Liver (tissue), 9 donors: ENCODE results near the gene NHLRC2. TPM values are rescaled to one million over a fixed set of nuclear protein-coding genes. Genes with fewer than 3 reads are reported as not detected.

Source experiments
- DNase-seq: peaks from one replicate; pipeline ENCODE4 v3.0.0-alpha.2; 2017; ENCODE audit warnings: low spot score
- H3K27ac ChIP-seq, 2 donors: one replicate each; pipeline ENCODE4 v1.7.0; 2013; ENCODE audit warnings: inconsistent platforms in 2 of 2, low read length in 2 of 2, control low read depth in 1 of 2, low read depth in 1 of 2, mild to moderate bottlenecking in 1 of 2
- H3K27me3 ChIP-seq, 4 donors: one replicate each; pipeline versions ENCODE4 v1.6.1 to v1.7.0; 2013; ENCODE audit warnings: low read length in 3 of 4, inconsistent platforms in 1 of 4, mild to moderate bottlenecking in 1 of 4, moderate library complexity in 1 of 4; ENCODE audit not compliant: control insufficient read depth in 4 of 4, insufficient read depth in 4 of 4
- H3K36me3 ChIP-seq, 4 donors: one replicate each; pipeline versions ENCODE4 v1.6.1 to v1.7.0; 2013; ENCODE audit warnings: low read length in 3 of 4, mild to moderate bottlenecking in 3 of 4, low read depth in 1 of 4, moderate library complexity in 1 of 4; ENCODE audit not compliant: control insufficient read depth in 4 of 4, insufficient read depth in 3 of 4
- H3K4me1 ChIP-seq, 4 donors: one replicate each; pipeline versions ENCODE4 v1.6.1 to v1.7.0; 2013; ENCODE audit warnings: low read length in 3 of 4, mild to moderate bottlenecking in 3 of 4, moderate library complexity in 1 of 4; ENCODE audit not compliant: control insufficient read depth in 4 of 4, insufficient read depth in 4 of 4
- H3K4me3 ChIP-seq, 3 donors: one replicate each; pipeline versions ENCODE4 v1.6.1 to v1.7.0; 2013; ENCODE audit warnings: low read length in 3 of 3, control low read depth in 1 of 3, low read depth in 1 of 3, mild to moderate bottlenecking in 1 of 3
- H3K9ac ChIP-seq, 2 donors: one replicate each; pipeline ENCODE4 v1.7.0; 2013; ENCODE audit warnings: low read length in 2 of 2, mild to moderate bottlenecking in 2 of 2, moderate library complexity in 2 of 2, control low read depth in 1 of 2, low read depth in 1 of 2
- H3K9me3 ChIP-seq, 4 donors: one replicate each; pipeline versions ENCODE4 v1.6.1 to v1.7.0; 2013; ENCODE audit warnings: low read length in 3 of 4; ENCODE audit not compliant: control insufficient read depth in 4 of 4
- CTCF ChIP-seq: fragments of 150-350 bp; IDR thresholded peaks from 2 replicates; pipeline ENCODE4 v1.5.1; 2017; ENCODE audit warnings: improper control_type of control experiment, low read depth, low read length; ENCODE audit not compliant: missing input control
- EGR1 ChIP-seq, 2 donors: IDR thresholded peaks; 2 replicates each; pipeline ENCODE4 v1.6.1; 2016 to 2018; ENCODE audit warnings: antibody characterized with exemption in 2 of 2, low read depth in 2 of 2
- FOXA1 ChIP-seq: IDR thresholded peaks from 2 replicates; pipeline ENCODE4 v1.6.1; 2016; ENCODE audit warnings: antibody characterized with exemption
- FOXA2 ChIP-seq: IDR thresholded peaks from 2 replicates; pipeline ENCODE4 v1.6.1; 2016; ENCODE audit warnings: antibody characterized with exemption
- GABPA ChIP-seq, 2 donors: IDR thresholded peaks in 1 of 2; conservative IDR thresholded peaks in 1 of 2; 2 replicates each; pipeline ENCODE4 v1.6.1; 2016; ENCODE audit warnings: antibody characterized with exemption in 2 of 2, mild to moderate bottlenecking in 1 of 2, moderate library complexity in 1 of 2
- HNF4A ChIP-seq, 2 donors: conservative IDR thresholded peaks; 2 replicates each; pipeline ENCODE4 v1.6.1; 2016; ENCODE audit warnings: antibody characterized with exemption in 2 of 2, mild to moderate bottlenecking in 2 of 2
- HNF4G ChIP-seq: IDR thresholded peaks from 2 replicates; pipeline ENCODE4 v1.6.1; 2016; ENCODE audit warnings: antibody characterized with exemption
- JUND ChIP-seq, 2 donors: IDR thresholded peaks; 2 replicates each; pipeline ENCODE4 v1.6.1; 2016; ENCODE audit warnings: antibody characterized with exemption in 2 of 2
- MAX ChIP-seq: IDR thresholded peaks from 2 replicates; pipeline ENCODE4 v1.6.1; 2016; ENCODE audit warnings: antibody characterized with exemption
- NR2F2 ChIP-seq: IDR thresholded peaks from 2 replicates; pipeline ENCODE4 v1.6.1; 2016; ENCODE audit warnings: antibody characterized with exemption
- RAD21 ChIP-seq, 2 donors: IDR thresholded peaks; 2 replicates each; pipeline ENCODE4 v1.6.1; 2016; ENCODE audit warnings: antibody characterized with exemption in 2 of 2, mild to moderate bottlenecking in 2 of 2
- RXRA ChIP-seq, 2 donors: IDR thresholded peaks; 2 replicates each; pipeline ENCODE4 v1.6.1; 2017 to 2018; ENCODE audit warnings: antibody characterized with exemption in 2 of 2, mild to moderate bottlenecking in 1 of 2
- SP1 ChIP-seq: IDR thresholded peaks from 2 replicates; pipeline ENCODE4 v1.6.1; 2018; ENCODE audit warnings: antibody characterized with exemption, mild to moderate bottlenecking
- TAF1 ChIP-seq: conservative IDR thresholded peaks from 2 replicates; pipeline ENCODE4 v1.6.1; 2016; ENCODE audit warnings: antibody characterized with exemption, mild to moderate bottlenecking
- YY1 ChIP-seq: IDR thresholded peaks from 2 replicates; pipeline ENCODE4 v1.6.1; 2016; ENCODE audit warnings: antibody characterized with exemption, mild to moderate bottlenecking
- WGBS: extraction: QIAGEN DNeasy Blood & Tissue Kit; methylation state at CpG from one replicate; pipeline ENCODE4 v1.1.7; 2013; 5-methylcytosine and 5-hydroxymethylcytosine counted together
- polyA plus RNA-seq, 2 donors: library from polyadenylated mRNA; stranded (reverse) in 1 of 2; unstranded in 1 of 2; fragments of 200-250 nt in 1 of 2; fragments of >200 nt in 1 of 2; fragmentation: Nextera tagmentation in 1 of 2; extraction: Ambion mirVana in 1 of 2; gene quantifications; one replicate each; pipeline versions ENCODE4 v1.2.1 to v1.2.3, GENCODE V29; 2013 to 2015
- total RNA-seq, 2 donors: library from RNA; depleted of rRNA; stranded (reverse); fragments of >200 nt; gene quantifications; one replicate each; pipeline ENCODE4 v1.2.3, GENCODE V29; 2014
- TF ChIP-seq, protein P1 (sequence below): IDR thresholded peaks from 2 replicates; pipeline ENCODE4 v1.6.1; 2016; ENCODE audit warnings: antibody characterized with exemption
- TF ChIP-seq, protein P2 (sequence below): IDR thresholded peaks from 2 replicates; pipeline ENCODE4 v1.6.1; 2016; ENCODE audit warnings: antibody characterized with exemption, mild to moderate bottlenecking
- TF ChIP-seq, protein P3 (sequence below): IDR thresholded peaks from 2 replicates; pipeline ENCODE4 v1.6.1; 2016; ENCODE audit warnings: antibody characterized with exemption
- donor health status: healthy.
- donor health status: healthy.
- donor health status: healthy.
- donor health status: healthy.
- donor health status: healthy.

The NHLRC2 gene
- total and polyA plus RNA-seq, 4 donors, result 2.3 to 14.2 (median 7.4) TPM

DNA sequence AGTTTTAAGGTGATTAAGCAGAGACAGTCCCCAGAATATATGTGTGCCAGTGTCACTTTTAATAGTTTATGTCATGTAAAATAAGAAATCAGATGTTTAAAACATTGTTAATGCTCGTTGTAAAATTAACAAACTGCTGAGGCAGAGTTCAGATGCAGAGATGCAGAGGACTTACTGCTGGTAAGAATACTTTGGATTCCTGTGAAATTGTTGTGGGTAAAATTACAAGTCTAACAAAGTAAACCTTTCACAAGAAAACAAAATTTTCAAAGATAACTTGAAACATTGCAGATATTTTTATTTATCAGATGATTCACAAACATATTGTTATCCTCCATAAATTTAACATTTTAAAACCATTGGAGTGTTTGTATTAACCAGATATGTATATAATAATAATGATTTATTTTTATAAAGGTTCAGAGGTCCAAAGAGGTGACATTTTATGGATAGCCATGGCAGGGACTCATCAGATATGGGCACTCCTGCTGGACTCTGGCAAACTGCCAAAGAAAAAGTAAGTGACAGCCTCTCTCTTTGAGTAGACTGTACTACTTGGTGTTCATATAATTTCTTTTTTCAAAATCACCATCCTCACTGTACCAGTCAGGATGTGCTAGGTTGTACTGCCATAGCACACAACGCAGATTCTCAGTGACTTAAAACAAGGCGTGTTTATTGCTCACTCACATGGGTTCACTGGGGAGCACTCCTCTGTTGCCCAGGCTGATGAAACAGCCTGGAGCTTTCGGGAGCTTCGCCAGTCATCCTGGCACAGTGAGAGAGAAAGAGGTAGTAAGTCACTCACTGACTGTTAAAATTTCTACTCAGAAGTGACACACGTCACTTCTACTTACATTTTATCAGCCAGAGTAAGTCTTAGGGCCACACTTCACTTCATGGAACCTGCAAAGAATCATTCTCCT is 43.5 kb downstream of the NHLRC2 start:
- no peak for DNase-seq

More for the DNA sequence above, 43.5 kb downstream of the NHLRC2 start:
- Histone ChIP-seq H3K9me3 (no peaks in the 10 kb centered on the region), H3K36me3 (peaks cover 4 to 28% (median 16%) of the 10 kb centered on the region in 4 donors), H3K27me3 (no peaks in the 10 kb centered on the region), H3K27ac (no peak overlapping the region), H3K4me1 (no peaks in the 10 kb centered on the region), H3K9ac (no peak overlapping the region), H3K4me3 (no peak overlapping the region)
- TF ChIP-seq, protein P1, sequence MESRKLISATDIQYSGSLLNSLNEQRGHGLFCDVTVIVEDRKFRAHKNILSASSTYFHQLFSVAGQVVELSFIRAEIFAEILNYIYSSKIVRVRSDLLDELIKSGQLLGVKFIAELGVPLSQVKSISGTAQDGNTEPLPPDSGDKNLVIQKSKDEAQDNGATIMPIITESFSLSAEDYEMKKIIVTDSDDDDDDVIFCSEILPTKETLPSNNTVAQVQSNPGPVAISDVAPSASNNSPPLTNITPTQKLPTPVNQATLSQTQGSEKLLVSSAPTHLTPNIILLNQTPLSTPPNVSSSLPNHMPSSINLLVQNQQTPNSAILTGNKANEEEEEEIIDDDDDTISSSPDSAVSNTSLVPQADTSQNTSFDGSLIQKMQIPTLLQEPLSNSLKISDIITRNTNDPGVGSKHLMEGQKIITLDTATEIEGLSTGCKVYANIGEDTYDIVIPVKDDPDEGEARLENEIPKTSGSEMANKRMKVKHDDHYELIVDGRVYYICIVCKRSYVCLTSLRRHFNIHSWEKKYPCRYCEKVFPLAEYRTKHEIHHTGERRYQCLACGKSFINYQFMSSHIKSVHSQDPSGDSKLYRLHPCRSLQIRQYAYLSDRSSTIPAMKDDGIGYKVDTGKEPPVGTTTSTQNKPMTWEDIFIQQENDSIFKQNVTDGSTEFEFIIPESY, result no peak
- TF ChIP-seq JUND (IDR thresholded peaks at IDR 0.05), result no peak
- TF ChIP-seq SP1, result no peak
- TF ChIP-seq EGR1 (IDR thresholded peaks at IDR 0.05; ENCODE audit: low read depth in 2 of 2), result no peak
- no peak for TF ChIP-seq NR2F2
- no peak for TF ChIP-seq FOXA1
- no peak for TF ChIP-seq HNF4A (conservative IDR thresholded peaks at IDR 0.05)
- TF ChIP-seq, protein P2, sequence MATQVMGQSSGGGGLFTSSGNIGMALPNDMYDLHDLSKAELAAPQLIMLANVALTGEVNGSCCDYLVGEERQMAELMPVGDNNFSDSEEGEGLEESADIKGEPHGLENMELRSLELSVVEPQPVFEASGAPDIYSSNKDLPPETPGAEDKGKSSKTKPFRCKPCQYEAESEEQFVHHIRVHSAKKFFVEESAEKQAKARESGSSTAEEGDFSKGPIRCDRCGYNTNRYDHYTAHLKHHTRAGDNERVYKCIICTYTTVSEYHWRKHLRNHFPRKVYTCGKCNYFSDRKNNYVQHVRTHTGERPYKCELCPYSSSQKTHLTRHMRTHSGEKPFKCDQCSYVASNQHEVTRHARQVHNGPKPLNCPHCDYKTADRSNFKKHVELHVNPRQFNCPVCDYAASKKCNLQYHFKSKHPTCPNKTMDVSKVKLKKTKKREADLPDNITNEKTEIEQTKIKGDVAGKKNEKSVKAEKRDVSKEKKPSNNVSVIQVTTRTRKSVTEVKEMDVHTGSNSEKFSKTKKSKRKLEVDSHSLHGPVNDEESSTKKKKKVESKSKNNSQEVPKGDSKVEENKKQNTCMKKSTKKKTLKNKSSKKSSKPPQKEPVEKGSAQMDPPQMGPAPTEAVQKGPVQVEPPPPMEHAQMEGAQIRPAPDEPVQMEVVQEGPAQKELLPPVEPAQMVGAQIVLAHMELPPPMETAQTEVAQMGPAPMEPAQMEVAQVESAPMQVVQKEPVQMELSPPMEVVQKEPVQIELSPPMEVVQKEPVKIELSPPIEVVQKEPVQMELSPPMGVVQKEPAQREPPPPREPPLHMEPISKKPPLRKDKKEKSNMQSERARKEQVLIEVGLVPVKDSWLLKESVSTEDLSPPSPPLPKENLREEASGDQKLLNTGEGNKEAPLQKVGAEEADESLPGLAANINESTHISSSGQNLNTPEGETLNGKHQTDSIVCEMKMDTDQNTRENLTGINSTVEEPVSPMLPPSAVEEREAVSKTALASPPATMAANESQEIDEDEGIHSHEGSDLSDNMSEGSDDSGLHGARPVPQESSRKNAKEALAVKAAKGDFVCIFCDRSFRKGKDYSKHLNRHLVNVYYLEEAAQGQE, result no peak
- TF ChIP-seq TAF1, result no peak
- TF ChIP-seq GABPA (IDR thresholded peaks at IDR 0.05 in 1 of 2, conservative IDR thresholded peaks at IDR 0.05 in 1 of 2), result no peak
- TF ChIP-seq, protein P3, sequence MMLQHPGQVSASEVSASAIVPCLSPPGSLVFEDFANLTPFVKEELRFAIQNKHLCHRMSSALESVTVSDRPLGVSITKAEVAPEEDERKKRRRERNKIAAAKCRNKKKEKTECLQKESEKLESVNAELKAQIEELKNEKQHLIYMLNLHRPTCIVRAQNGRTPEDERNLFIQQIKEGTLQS, result no peak
- no peak for TF ChIP-seq YY1
- TF ChIP-seq MAX, result no peak
- TF ChIP-seq HNF4G, result no peak
- TF ChIP-seq RXRA (IDR thresholded peaks at IDR 0.05), result no peak
- TF ChIP-seq RAD21 (IDR thresholded peaks at IDR 0.05), result no peak
- no peak for TF ChIP-seq CTCF
- no peak for TF ChIP-seq FOXA2
- WGBS, result 93% methylated on average over 6 of the region's 6 CpGs
